Activated CD8-positive, alpha-beta T cell treated with anti-CD3 and anti-CD28 coated beads, Interleukin-2, amount 10 ng/mL, durations not matched to agents 7 days and 5 days (primary cell): Measurements from ENCODE around the gene CLP1. TPM values are rescaled to one million over a fixed set of nuclear protein-coding genes. Genes with fewer than 3 reads are reported as not detected.
A peak's percentile ranks its signal among the peaks of the same experiment; 100 is the strongest.

Source experiments
- ATAC-seq: fragments of 150-1000 bp; cut with Tn5 transposase; one replicate; pipeline ENCODE4 v1.10.0; 2021; ENCODE audit warnings: moderate library complexity
- CTCF ChIA-PET: fragments of 350-600 bp; sonication (Branson Sonifier 250); formaldehyde crosslinking; loops from one replicate; lab custom pipeline; 2021; ENCODE audit warnings: antibody characterized with exemption; lab: Charles Lee
- POLR2A ChIA-PET: fragments of 350-600 bp; sonication (Branson Sonifier 250); formaldehyde crosslinking; loops from one replicate; lab custom pipeline; 2021; ENCODE audit warnings: antibody characterized with exemption; lab: Charles Lee
- DNase-seq: peaks from one replicate; pipeline ENCODE4 v3.0.0-alpha.2; 2020
- H3K27ac Mint-ChIP-seq: one replicate; pipeline ENCODE4 v1.8.0; 2021; ENCODE audit warnings: mild to moderate bottlenecking, mixed read lengths
- H3K27me3 Mint-ChIP-seq: one replicate; pipeline ENCODE4 v1.8.0; 2021; ENCODE audit warnings: low read depth, mixed read lengths
- H3K36me3 Mint-ChIP-seq: one replicate; pipeline ENCODE4 v1.8.0; 2021; ENCODE audit warnings: low read depth, mixed read lengths
- H3K4me1 Mint-ChIP-seq: one replicate; pipeline ENCODE4 v1.8.0; 2021; ENCODE audit warnings: low read depth, mixed read lengths
- H3K4me3 Mint-ChIP-seq: one replicate; pipeline ENCODE4 v1.8.0; 2021; ENCODE audit warnings: mild to moderate bottlenecking, mixed read lengths
- H3K9me3 Mint-ChIP-seq: one replicate; pipeline ENCODE4 v1.8.0; 2022; ENCODE audit warnings: mixed read lengths; ENCODE audit not compliant: insufficient read depth
- total RNA-seq, 2 experiments: library from RNA; stranded (reverse); gene quantifications; one replicate each; pipeline ENCODE4 v1.2.3, GENCODE V29; 2021

The CLP1 gene
- total RNA-seq, 2 experiments from 2014 or later = 18.9 to 20.5 TPM

DNA sequence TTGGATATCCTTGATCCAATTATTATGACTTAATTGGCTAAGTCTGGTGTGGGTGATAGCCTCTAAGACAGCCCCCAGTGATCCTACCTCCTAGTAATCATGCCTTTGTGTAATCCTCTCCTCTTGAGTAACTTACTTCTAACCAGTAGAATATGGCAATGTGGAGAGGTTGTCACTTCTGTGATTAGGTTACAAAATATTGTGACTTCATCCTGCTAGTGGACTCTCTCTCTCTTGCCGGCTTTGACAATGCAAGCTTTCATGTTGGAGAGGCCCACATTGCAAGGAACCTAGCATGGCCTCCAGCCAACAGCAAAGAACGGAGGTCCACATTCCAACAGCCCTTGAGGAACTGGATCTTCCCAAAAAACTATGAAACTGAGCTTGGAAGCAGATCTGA, 27.4 kb upstream of the CLP1 start:
- ChIA-PET POLR2A (interaction anchor here (0.9 kb wide), 1 partner anchor 80 kb away, joined by 3 read pairs; no protein-coding TSS in a partner anchor), CTCF (interaction anchor here (0.9 to 1.6 kb wide), 3 partner anchors 9 to 14 kb away, joined by 3 to 10 read pairs (median 3); no protein-coding TSS in a partner anchor)
- DNase-seq (no peak), ATAC-seq (no peak)
- Mint-ChIP-seq H3K4me1 (no peaks in the 10 kb centered on the region), H3K27me3 (peaks cover 30% of the 10 kb centered on the region), H3K36me3 (no peaks in the 10 kb centered on the region), H3K9me3 (no peaks in the 10 kb centered on the region), H3K4me3 (no peak overlapping the region), H3K27ac (no peak overlapping the region)

DNA sequence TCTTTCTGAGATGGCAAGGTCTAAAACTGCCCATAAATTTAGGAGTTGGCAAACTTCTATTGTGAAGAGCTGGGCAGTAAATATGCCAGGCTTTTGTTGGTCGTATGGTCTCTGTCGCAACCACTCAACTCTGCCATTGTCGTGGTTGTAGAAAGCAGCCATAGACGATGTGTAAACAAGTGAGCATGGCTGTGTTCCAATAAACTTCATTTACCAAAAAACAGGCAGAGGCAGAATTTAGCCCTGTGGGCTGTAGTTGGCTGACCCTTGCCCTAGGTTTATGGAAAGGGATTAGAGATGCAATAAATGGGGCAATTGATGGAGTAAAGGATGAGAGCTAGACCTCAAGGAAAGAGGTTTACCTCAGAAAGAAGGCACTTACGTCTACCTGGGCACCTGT, 25.4 kb upstream of the CLP1 start:
- Mint-ChIP-seq H3K27me3 (peaks cover 34% of the 10 kb centered on the region), H3K9me3 (no peaks in the 10 kb centered on the region), H3K4me1 (no peaks in the 10 kb centered on the region), H3K27ac (no peak overlapping the region), H3K4me3 (no peak overlapping the region), H3K36me3 (no peaks in the 10 kb centered on the region)
- DNase-seq (no peak), ATAC-seq (no peak)
- ChIA-PET POLR2A (no interaction called here), CTCF (interaction anchor here (1.0 to 1.7 kb wide), 4 partner anchors 8 to 175 kb away, joined by 3 to 8 read pairs (median 3); no protein-coding TSS in a partner anchor)

DNA sequence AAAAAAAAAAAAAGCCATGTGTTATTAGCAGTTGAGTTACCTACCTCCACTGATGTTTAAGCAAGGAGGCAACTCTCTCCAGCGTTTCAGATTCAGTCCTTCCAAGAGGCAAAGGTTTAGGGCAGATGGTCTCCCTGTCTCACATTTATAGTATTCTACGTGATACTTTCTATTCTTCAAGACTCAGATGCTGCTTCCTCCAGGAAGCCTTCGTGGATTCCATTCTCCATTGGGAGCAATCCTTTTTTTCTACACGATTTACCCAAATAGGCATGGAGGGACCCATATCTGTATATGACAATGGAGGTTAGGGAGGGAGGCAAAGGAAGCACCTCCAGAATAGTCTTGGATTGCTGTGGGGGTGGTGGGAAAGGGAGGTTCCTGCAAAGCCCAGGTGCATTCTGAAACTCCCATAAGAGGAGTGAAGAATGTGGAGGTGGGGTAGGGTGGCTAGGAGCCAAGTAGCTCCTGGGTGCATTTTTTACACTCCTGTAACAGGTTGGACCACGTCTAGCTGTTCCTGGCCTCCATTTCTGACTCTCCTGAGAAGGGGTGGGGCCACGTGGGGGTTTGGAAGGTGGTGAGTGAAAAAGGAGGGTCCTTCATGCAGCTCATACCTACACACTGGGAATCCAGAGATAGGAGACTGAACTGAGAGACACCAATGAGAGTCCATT, 24.0 kb upstream of the CLP1 start:
- Mint-ChIP-seq H3K4me3 (no peak overlapping the region), H3K27ac (no peak overlapping the region), H3K4me1 (peaks cover 4% of the 10 kb centered on the region), H3K27me3 (peaks cover 37% of the 10 kb centered on the region), H3K9me3 (no peaks in the 10 kb centered on the region), H3K36me3 (no peaks in the 10 kb centered on the region)
- no peak for ATAC-seq
- ChIA-PET POLR2A (no interaction called here), CTCF (interaction anchor here (0.9 to 16.2 kb wide), 3 partner anchors 9 to 62 kb away, joined by 4 to 421 read pairs (median 6); partner anchors contain the start of gene UBE2L6)
- DNase-seq = no peak

DNA sequence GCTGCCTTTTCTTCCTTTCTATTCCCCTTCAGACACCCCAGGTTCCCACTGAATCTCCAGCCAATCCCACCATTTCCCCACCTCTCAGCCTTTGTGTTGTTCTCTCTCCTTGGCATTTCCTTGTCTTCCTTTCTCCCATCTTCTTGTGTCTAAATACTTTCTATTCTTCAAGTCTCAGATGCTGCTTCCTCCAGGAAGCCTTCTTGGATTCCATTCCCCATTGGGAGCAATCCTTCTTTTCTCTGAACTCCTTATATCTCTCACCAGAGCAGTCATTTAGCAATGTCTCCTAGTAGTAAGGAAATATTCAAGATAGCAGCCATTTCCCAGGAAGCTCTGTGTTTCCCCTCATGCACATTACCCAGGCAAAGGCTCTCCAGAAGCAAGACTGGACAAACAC, 23.3 kb upstream of the CLP1 start:
- Mint-ChIP-seq H3K4me3 (no peak overlapping the region), H3K27ac (no peak overlapping the region), H3K4me1 (peaks cover 12% of the 10 kb centered on the region), H3K27me3 (peaks cover 33% of the 10 kb centered on the region), H3K9me3 (no peaks in the 10 kb centered on the region), H3K36me3 (no peaks in the 10 kb centered on the region)
- ATAC-seq (no peak), DNase-seq (no peak)
- ChIA-PET POLR2A (no interaction called here), CTCF (interaction anchor here (0.9 to 16.2 kb wide), 3 partner anchors 8 to 63 kb away, joined by 4 to 421 read pairs (median 6); partner anchors contain the start of gene UBE2L6)

DNA sequence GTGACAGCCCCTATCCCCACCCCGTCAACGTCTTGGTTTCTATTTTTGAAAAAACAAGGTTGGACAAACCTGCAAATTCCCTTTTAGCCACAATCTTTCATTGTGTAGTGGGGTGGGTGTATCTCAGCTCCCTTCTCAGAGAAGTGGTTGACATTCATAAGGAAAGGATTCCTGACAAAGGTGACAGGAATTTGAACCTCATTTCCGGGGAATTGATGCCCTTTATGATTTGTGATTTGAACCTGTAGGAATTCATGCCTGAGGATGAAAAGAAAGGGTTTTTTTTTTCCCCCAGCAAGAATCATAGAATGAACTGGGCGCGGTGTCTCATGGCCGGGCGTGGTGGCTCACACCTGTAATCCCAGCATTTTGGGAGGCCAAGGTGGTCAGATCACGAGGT, 22.3 kb upstream of the CLP1 start:
- H3K27ac Mint-ChIP-seq = no peak overlapping the region
- no peaks in the 10 kb centered on the region for H3K36me3 Mint-ChIP-seq
- no peaks in the 10 kb centered on the region for H3K9me3 Mint-ChIP-seq
- ChIA-PET POLR2A (no interaction called here), CTCF (interaction anchor here (0.9 to 16.2 kb wide), 3 partner anchors 9 to 154 kb away, joined by 5 to 421 read pairs (median 6); partner anchors contain the start of gene UBE2L6)
- H3K4me3 Mint-ChIP-seq = no peak overlapping the region
- H3K4me1 Mint-ChIP-seq = peaks cover 19% of the 10 kb centered on the region
- peaks cover 30% of the 10 kb centered on the region for H3K27me3 Mint-ChIP-seq
- ATAC-seq (no peak), DNase-seq (no peak)

GRCh38 chr11:57637626-57638004, 19.9 kb upstream of the CLP1 start:
- no peaks in the 10 kb centered on the region for H3K36me3 Mint-ChIP-seq
- DNase-seq (no peak), ATAC-seq (no peak)
- H3K4me1 Mint-ChIP-seq = peaks cover 27% of the 10 kb centered on the region
- peak overlapping the region; percentile 77 for H3K27ac Mint-ChIP-seq
- H3K9me3 Mint-ChIP-seq = no peaks in the 10 kb centered on the region
- ChIA-PET POLR2A (interaction anchor here (5.0 kb wide), 1 partner anchor 70 kb away, joined by 34 read pairs; the partner anchor contains the start of gene UBE2L6), CTCF (interaction anchor here (16.2 kb wide), 1 partner anchor 66 kb away, joined by 421 read pairs; the partner anchor contains the start of gene UBE2L6)
- peak overlapping the region; percentile 77 for H3K4me3 Mint-ChIP-seq
- H3K27me3 Mint-ChIP-seq = peaks cover 21% of the 10 kb centered on the region

DNA sequence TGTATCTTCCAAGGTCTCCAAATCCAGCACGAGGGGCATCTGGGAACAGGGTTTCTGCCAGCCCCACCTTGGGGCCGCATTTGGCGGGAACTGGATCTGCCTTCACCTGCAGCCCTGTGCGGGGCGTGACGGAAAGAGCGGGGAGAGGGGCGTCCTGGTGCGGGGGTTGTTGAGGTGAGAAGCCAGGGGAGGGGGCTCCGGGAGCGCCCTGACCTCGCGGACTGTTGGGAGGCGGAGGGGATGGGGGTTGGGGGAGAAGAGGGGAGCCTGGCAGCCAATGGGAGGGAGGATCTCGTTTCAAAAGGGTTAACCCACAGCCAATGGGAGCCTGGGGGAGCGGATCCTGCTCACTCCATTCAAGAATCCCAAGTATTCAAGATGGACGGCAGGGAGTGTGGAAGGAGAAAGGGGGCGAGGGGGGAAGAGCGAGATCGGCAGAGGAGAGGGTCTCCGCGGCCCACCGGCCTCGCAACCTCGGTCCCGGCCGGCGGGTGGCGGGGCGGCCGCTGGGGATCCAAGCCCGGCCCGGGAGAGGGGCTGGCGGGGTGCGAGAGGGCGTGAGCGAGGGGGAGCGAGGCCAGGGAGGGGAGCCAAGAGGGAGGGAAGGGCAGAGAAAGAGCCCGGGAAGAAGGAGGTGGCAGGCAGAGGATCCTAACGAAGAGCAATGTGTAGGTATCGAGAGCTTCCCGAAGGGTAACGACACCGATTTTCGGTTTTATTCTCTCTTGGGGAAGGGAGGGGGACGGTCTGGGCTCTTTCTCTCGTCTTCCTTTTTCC, 19.4 kb upstream of the CLP1 start:
- peaks cover 27% of the 10 kb centered on the region for H3K4me1 Mint-ChIP-seq
- H3K9me3 Mint-ChIP-seq = no peaks in the 10 kb centered on the region
- H3K4me3 Mint-ChIP-seq = peak overlapping the region; percentile 77
- peaks cover 24% of the 10 kb centered on the region for H3K27me3 Mint-ChIP-seq
- ATAC-seq (peak; percentile 49), DNase-seq (no peak)
- POLR2A ChIA-PET = interaction anchor here (5.0 kb wide), 1 partner anchor 70 kb away, joined by 34 read pairs; the partner anchor contains the start of gene UBE2L6
- CTCF ChIA-PET = interaction anchor here (1.2 to 16.2 kb wide), 7 partner anchors 8 to 180 kb away, joined by 3 to 421 read pairs (median 6); partner anchors contain the start of genes RTN4RL2, TIMM10 and UBE2L6
- H3K36me3 Mint-ChIP-seq = no peaks in the 10 kb centered on the region
- peak overlapping the region; percentile 77 for H3K27ac Mint-ChIP-seq

- Mint-ChIP-seq H3K4me3 (peak overlapping the region; percentile 77), H3K9me3 (no peaks in the 10 kb centered on the region), H3K27me3 (peaks cover 28% of the 10 kb centered on the region), H3K4me1 (peaks cover 27% of the 10 kb centered on the region), H3K27ac (peak overlapping the region; percentile 77), H3K36me3 (no peaks in the 10 kb centered on the region)
- ATAC-seq = peak; percentile 31
- ChIA-PET CTCF (interaction anchor here (1.0 to 16.2 kb wide), 9 partner anchors 8 to 181 kb away, joined by 3 to 421 read pairs (median 4); partner anchors contain the start of genes RTN4RL2, TIMM10 and UBE2L6), POLR2A (interaction anchor here (1.3 to 5.0 kb wide), 3 partner anchors 10 to 162 kb away, joined by 3 to 34 read pairs (median 5); partner anchors contain the start of gene UBE2L6)
- no peak for DNase-seq
These were observed 18.7 kb upstream of the CLP1 start for GRCh38 chr11:57638811-57639320.

- peak; percentile 41 for ATAC-seq
These were observed 18.1 kb upstream of the CLP1 start for GRCh38 chr11:57639321-57640067.

GRCh38 chr11:57640068-57640800, 17.3 kb upstream of the CLP1 start:
- no peak for DNase-seq
- ATAC-seq = no peak
- Mint-ChIP-seq H3K36me3 (no peaks in the 10 kb centered on the region), H3K4me1 (peaks cover 33% of the 10 kb centered on the region), H3K4me3 (peak overlapping the region; percentile 77), H3K9me3 (no peaks in the 10 kb centered on the region), H3K27ac (no peak overlapping the region), H3K27me3 (peaks cover 19% of the 10 kb centered on the region)
- POLR2A ChIA-PET = interaction anchor here (0.8 to 5.0 kb wide), 6 partner anchors 8 to 161 kb away, joined by 3 to 34 read pairs (median 4); partner anchors contain the start of gene UBE2L6
- CTCF ChIA-PET = interaction anchor here (0.7 to 16.2 kb wide), 30 partner anchors 8 to 303 kb away, joined by 3 to 421 read pairs (median 5); partner anchors contain the start of genes RTN4RL2, TIMM10, UBE2L6 and YPEL4

More at GRCh38 chr11:57639321-57640067, 18.1 kb upstream of the CLP1 start:
- H3K27ac Mint-ChIP-seq = no peak overlapping the region
- H3K27me3 Mint-ChIP-seq = peaks cover 22% of the 10 kb centered on the region
- peaks cover 28% of the 10 kb centered on the region for H3K4me1 Mint-ChIP-seq
- no peaks in the 10 kb centered on the region for H3K9me3 Mint-ChIP-seq
- H3K4me3 Mint-ChIP-seq = peak overlapping the region; percentile 77
- ChIA-PET CTCF (interaction anchor here (0.9 to 16.2 kb wide), 19 partner anchors 8 to 294 kb away, joined by 3 to 421 read pairs (median 5); partner anchors contain the start of genes RTN4RL2, TIMM10, UBE2L6 and YPEL4), POLR2A (interaction anchor here (0.8 to 5.0 kb wide), 5 partner anchors 9 to 162 kb away, joined by 3 to 34 read pairs (median 4); partner anchors contain the start of gene UBE2L6)
- no peak for DNase-seq
- H3K36me3 Mint-ChIP-seq = no peaks in the 10 kb centered on the region
